ENCODE data around the gene PODXL. TPM values are rescaled to one million over a fixed set of nuclear protein-coding genes. Genes with fewer than 3 reads are reported as not detected.

The PODXL gene
- total and polyA plus RNA-seq, 2 donors from 2014 or later, result 114 to 150 TPM

DNA sequence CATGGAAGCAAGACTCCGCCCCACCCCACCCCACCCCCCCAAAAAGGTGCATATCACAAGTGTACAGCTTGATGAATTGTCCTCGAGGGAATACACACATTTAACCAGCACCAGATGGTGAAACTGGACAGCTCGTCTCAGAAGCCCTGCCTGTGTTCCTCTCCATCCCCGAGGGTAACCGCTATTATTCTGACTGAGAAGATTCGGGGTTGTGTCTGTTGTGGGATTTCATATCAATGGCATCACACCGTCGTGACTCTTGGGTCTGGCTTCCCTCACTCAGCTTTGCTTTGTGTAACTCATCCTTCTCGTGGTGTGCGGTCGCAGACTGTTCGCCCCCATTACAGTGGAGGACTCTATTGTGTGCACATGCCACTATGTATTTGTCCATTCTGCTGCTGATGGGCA is 18.9 kb downstream of the PODXL start:
- Histone ChIP-seq H3K36me3 (ENCODE audit: control insufficient read depth in 2 of 3, insufficient read depth in 3 of 3, low read length in 3 of 3) (no peaks in the 10 kb centered on the region), H3K27ac (ENCODE audit: low read depth in 2 of 2, low read length in 2 of 2) (no peak overlapping the region), H3K27me3 (ENCODE audit: control insufficient read depth, insufficient read depth, low read length) (no peaks in the 10 kb centered on the region), H3K9ac (ENCODE audit: low read length in 3 of 3) (no peak overlapping the region), H3K4me1 (ENCODE audit: control insufficient read depth in 2 of 3, insufficient read depth in 2 of 3, low read depth in 1 of 3, low read length in 3 of 3) (peaks cover 0 to 7% (median 0%) of the 10 kb centered on the region in 3 donors), H3K4me3 (ENCODE audit: low read length in 3 of 3) (no peak overlapping the region), H3K9me3 (ENCODE audit: control insufficient read depth in 2 of 3, insufficient read depth in 1 of 3, low read length in 3 of 3) (no peaks in the 10 kb centered on the region)
- intact Hi-C loops (cut with DNase I), result no loop called here
- no peak for DNase-seq
- TF ChIP-seq, protein P1, sequence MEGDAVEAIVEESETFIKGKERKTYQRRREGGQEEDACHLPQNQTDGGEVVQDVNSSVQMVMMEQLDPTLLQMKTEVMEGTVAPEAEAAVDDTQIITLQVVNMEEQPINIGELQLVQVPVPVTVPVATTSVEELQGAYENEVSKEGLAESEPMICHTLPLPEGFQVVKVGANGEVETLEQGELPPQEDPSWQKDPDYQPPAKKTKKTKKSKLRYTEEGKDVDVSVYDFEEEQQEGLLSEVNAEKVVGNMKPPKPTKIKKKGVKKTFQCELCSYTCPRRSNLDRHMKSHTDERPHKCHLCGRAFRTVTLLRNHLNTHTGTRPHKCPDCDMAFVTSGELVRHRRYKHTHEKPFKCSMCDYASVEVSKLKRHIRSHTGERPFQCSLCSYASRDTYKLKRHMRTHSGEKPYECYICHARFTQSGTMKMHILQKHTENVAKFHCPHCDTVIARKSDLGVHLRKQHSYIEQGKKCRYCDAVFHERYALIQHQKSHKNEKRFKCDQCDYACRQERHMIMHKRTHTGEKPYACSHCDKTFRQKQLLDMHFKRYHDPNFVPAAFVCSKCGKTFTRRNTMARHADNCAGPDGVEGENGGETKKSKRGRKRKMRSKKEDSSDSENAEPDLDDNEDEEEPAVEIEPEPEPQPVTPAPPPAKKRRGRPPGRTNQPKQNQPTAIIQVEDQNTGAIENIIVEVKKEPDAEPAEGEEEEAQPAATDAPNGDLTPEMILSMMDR (IDR thresholded peaks at IDR 0.05; ENCODE audit: borderline replicate concordance, extremely low read depth, insufficient read depth), result no peak
- FAIRE-seq, result no peak

DNA sequence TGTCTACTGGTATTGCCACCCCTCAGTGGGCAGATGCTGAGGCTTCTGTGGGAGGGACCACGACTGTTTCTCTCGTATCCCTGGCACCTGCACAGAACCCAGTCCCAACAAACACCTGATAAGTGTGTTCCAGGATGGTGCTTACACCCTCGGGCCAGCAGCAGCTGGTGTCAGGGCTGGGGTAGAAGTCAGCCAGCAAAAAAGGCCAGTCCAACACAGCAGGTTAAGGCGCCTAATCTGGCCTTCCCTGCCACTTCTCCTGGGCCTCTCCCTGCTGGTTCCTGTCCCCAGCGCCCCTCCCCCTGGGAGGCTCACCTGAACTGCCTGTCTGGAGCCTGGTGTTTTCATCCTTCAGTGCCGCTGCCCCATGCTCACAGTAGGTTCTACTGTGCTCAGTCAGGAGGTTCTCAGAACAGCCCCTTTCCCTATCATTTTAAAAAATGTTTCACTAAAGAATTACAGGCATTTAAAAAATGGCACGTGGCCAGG is 20.0 kb downstream of the PODXL start:
- no peaks in the 10 kb centered on the region for H3K9me3 ChIP-seq (ENCODE audit: control insufficient read depth in 2 of 3, insufficient read depth in 1 of 3, low read length in 3 of 3)
- H3K9ac ChIP-seq (ENCODE audit: low read length in 3 of 3), result no peak overlapping the region
- intact Hi-C loops (cut with DNase I), result no loop called here
- FAIRE-seq, result no peak
- TF ChIP-seq, protein P1 (IDR thresholded peaks at IDR 0.05; ENCODE audit: borderline replicate concordance, extremely low read depth, insufficient read depth), result no peak
- no peak overlapping the region for H3K4me3 ChIP-seq (ENCODE audit: low read length in 3 of 3)
- peaks cover 0 to 5% (median 0%) of the 10 kb centered on the region in 3 donors for H3K4me1 ChIP-seq (ENCODE audit: control insufficient read depth in 2 of 3, insufficient read depth in 2 of 3, low read depth in 1 of 3, low read length in 3 of 3)
- DNase-seq, result peak in 1 of 5 donors; percentile 50
- no peaks in the 10 kb centered on the region for H3K27me3 ChIP-seq (ENCODE audit: control insufficient read depth, insufficient read depth, low read length)
- H3K36me3 ChIP-seq (ENCODE audit: control insufficient read depth in 2 of 3, insufficient read depth in 3 of 3, low read length in 3 of 3), result no peaks in the 10 kb centered on the region
- no peak overlapping the region for H3K27ac ChIP-seq (ENCODE audit: low read depth in 2 of 2, low read length in 2 of 2)

DNA sequence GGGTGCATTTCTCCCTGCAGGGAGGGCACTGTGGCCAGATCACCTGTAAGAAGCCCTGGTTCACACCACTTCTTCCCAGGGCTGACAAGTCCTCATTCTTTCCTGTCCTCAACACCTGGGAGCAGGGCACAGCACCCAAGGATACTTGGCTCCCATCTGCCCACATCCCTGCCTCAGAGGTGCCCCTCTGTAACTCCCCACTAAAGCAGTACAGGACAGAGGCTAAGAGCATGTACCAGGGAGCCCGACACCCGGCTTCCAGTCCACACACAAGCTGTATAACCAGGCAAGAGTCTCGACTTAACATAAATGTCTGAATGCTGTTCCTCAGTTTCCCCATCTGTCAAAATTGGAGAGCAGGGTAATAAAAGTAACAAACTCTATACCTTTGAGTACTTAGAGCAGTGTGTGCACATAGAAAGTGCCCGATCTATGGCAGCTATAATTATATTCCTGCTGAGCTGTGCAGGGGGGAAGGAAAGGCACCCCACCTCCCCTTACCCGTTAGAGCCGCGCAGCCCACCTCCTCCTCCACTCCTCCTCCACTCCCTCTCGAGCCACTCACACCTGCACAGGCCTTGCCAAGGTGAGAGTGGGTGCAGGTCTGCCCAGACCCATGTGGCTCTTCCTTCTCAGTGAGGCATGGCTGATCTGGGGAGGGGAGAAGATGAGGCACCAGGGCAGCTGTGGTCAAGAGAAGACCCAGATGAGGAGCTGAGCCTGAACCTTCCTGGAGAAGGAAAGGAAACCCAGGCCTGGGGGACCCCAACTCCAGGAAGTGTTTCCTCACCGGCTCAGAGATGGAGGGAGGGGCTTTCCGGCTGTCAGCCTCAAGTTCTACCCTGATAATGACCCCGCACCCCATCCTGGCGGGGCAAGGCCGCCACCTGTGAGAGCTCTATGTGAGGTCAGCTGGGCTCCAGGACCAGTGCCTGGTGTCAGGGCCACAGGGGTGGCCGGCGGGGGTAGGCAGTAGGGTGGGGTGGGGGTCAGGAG is 22.6 kb downstream of the PODXL start:
- Histone ChIP-seq H3K27ac (ENCODE audit: low read depth in 2 of 2, low read length in 2 of 2) (peak overlapping the region; percentile 78 to 86), H3K9ac (ENCODE audit: low read length in 3 of 3) (no peak overlapping the region), H3K36me3 (ENCODE audit: control insufficient read depth in 2 of 3, insufficient read depth in 3 of 3, low read length in 3 of 3) (no peaks in the 10 kb centered on the region), H3K4me1 (ENCODE audit: control insufficient read depth in 2 of 3, insufficient read depth in 2 of 3, low read depth in 1 of 3, low read length in 3 of 3) (peaks cover 0 to 6% (median 0%) of the 10 kb centered on the region in 3 donors), H3K9me3 (ENCODE audit: control insufficient read depth in 2 of 3, insufficient read depth in 1 of 3, low read length in 3 of 3) (no peaks in the 10 kb centered on the region), H3K4me3 (ENCODE audit: low read length in 3 of 3) (no peak overlapping the region), H3K27me3 (ENCODE audit: control insufficient read depth, insufficient read depth, low read length) (no peaks in the 10 kb centered on the region)
- TF ChIP-seq, protein P1 (IDR thresholded peaks at IDR 0.05; ENCODE audit: borderline replicate concordance, extremely low read depth, insufficient read depth), result no peak
- intact Hi-C loops (cut with DNase I), result no loop called here
- no peak for FAIRE-seq
- DNase-seq, result peak in 2 of 5 donors; percentile 43 to 61

Measured in kidney (tissue), 14 donors.